Astrocyte of the cerebellum (primary cell): Measurements from ENCODE around the gene PF4V1.
A peak's percentile ranks its signal among the peaks of the same experiment; 100 is the strongest.
"Not testable (repeated sequence)": the region's sequence is repeated elsewhere in the genome, so short reads cannot be mapped to it uniquely, and the experiment has no call there.

Experiments
- DNase-seq: peaks from one replicate; pipeline ENCODE4 v3.0.0-alpha.2; 2011; ENCODE audit warnings: low read depth
- H3K4me3 ChIP-seq: 2 replicates; pipeline ENCODE4 v1.5.1; 2011; ENCODE audit warnings: mild to moderate bottlenecking, low read depth, low read length, moderate library complexity
- CTCF ChIP-seq: IDR thresholded peaks from 2 replicates; pipeline ENCODE4 v1.5.1; 2012; ENCODE audit warnings: low read length, low read depth, moderate library complexity, mild to moderate bottlenecking; ENCODE audit errors: missing control alignments
- in situ Hi-C: cut with HindIII; loops from 2 replicates; pipeline ENCODE4 v1.10.0; 2017; ENCODE audit warnings: low sequenced_read_pairs

Gene PF4V1

DNA sequence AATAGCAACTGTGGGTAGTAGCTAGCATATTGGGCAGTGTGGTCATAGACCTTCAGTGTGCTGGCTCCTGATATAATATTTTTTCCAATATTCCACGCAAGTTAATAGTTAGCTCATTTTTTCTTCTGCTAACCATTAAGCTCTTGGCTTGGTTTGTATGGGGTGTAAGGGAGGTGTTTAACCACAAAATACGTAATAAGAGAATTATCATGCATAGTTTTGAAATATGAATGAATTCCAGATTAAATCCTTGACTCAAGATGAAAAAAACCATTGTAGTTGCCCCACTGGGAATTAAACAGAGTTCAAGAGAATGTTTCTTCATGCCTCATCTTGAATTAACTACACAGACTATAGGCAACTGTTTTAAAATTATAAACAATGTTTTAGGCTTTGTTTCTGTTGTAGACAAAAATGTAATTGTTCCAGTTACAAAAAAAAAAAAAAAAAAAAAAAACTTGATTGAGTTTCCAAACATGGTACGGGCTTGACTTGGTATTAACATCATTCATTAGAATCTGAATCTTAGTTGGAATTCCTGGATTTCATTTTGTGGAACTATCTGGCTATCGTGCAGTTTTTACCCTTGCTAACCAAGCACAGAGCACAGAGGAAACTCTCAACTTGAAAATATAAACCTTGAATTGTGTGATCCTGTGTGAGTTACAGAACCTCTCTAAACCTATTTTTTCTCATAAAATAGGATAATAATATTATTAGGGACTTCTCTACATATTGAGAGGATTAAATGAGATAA lies 44.5 kb downstream of the PF4V1 start:
- peak; percentile 85 for DNase-seq
- in situ Hi-C loops, result no loop called here
- no peak overlapping the region for H3K4me3 ChIP-seq

GRCh38 chr4:73899338-73899737 lies 46.2 kb downstream of the PF4V1 start:
- H3K4me3 ChIP-seq, DNase-seq, in situ Hi-C loops: not testable (repeated sequence)

More for the DNA sequence above, 44.5 kb downstream of the PF4V1 start:
- no peak for TF ChIP-seq CTCF

DNA sequence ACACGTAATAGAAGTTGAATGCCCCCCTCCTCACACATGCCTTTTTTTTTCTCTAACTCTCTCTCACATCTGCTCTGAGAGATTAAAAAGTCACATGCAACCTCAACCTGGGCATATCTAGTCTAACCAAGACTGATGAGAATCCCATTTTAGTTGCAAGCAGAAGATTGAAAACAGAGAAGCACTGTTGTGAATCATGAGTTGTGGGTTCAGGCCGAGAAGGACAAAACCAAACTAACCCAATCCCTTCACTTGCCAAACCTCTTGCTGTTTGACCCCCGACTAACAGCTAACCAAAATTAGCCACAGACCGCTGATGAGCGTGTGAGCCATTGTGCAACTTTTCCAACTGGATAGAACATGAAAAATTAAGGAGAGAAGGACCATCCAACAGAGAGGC lies 47.9 kb downstream of the PF4V1 start:
- peak; percentile 99 for DNase-seq
- no peak for TF ChIP-seq CTCF
- H3K4me3 ChIP-seq, result no peak overlapping the region
- in situ Hi-C loops, result no loop called here

DNA sequence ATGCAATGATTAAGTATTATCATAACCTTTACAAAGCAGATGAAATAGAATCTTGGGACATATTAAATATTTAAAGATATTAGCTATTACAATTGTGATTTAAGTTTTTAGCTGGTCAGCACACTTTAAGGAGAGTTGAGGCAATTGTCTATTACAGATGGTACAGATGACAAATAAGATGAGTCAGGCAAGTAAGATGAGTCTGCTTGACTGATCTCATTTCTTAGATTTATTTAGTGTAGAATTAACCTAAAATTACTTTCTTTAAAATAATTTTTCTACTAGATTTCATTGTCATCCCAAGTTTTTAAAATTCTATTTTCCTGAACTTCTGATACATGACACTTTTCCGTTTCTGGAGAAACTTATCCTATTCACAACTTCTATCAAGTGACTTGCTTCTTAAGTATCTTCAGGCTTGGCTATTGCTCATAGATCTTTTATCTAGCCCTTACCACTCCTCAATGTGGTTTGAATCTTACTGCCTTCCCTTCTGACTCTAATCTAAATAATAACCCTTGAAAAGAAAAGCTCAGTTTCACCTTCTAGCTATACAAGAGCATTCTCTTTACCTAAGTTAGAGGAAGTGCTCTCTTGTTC lies 49.0 kb downstream of the PF4V1 start:
- in situ Hi-C loops, result no loop called here
- DNase-seq, result no peak
- no peak for TF ChIP-seq CTCF
- no peak overlapping the region for H3K4me3 ChIP-seq

DNA sequence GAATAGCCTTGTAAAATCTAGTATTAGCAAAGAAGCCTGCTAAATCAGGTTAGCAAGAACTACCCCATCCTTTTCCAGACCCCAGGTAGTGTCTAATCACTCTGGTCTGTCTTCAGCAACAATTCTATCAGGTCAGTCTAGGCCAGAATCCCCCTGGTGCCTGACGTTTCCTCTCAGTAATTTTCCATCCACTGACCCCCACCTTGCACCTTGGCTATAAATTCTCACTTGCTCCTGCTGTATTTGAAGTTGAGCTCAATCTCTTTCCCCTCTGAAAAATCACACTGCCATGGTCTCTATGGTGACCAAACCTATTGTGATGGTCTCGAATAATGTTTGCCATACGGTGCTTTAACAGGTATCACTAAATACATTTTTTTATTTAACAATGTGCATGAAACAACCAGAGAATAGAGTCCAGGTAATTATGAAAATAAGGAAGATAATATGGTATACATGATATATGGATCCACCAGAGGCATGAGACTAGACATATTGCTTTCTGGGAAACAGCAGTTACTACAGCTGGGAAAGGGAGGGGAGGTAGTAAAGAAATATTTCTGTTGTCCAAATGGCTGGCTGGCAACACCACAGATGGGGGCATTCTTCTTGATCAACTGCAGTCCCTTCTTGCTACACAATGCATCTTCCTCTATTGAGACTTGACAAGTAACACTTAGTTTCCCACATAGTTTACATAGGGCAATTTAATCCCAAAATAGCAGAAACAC lies 49.9 kb downstream of the PF4V1 start:
- in situ Hi-C loops, result no loop called here
- no peak for DNase-seq
- no peak for TF ChIP-seq CTCF
- no peak overlapping the region for H3K4me3 ChIP-seq
